Ishikawa (cell line): Measurements from ENCODE around the gene GSAP.

ENCODE experiments used
- EGR1 ChIP-seq: IDR thresholded peaks from 2 replicates; pipeline ENCODE4 v1.6.1; 2012
- EP300 ChIP-seq: IDR thresholded peaks from 2 replicates; pipeline ENCODE4 v1.6.1; 2012; ENCODE audit warnings: borderline replicate concordance
- RAD21 ChIP-seq: IDR thresholded peaks from 2 replicates; pipeline ENCODE4 v1.6.1; 2012; ENCODE audit warnings: low read depth
- REST ChIP-seq: IDR thresholded peaks from 2 replicates; pipeline ENCODE4 v1.6.1; 2012; ENCODE audit warnings: low read depth, mild to moderate bottlenecking
- TAF1 ChIP-seq: IDR thresholded peaks from 2 replicates; pipeline ENCODE4 v1.6.1; 2012; ENCODE audit warnings: low read depth, mild to moderate bottlenecking
- TEAD4 ChIP-seq: IDR thresholded peaks from 2 replicates; pipeline ENCODE4 v1.6.1; 2012
- YY1 ChIP-seq: IDR thresholded peaks from 2 replicates; pipeline ENCODE4 v1.6.1; 2012; ENCODE audit warnings: low read depth
- ZBTB7A ChIP-seq: IDR thresholded peaks from 2 replicates; pipeline ENCODE4 v1.6.1; 2012; ENCODE audit warnings: low read depth

- TF ChIP-seq TAF1 = no peak
- TF ChIP-seq EP300 = peak; percentile 97
- TF ChIP-seq RAD21 = 0 out of 2 replicates have a peak, but pooled peaks have one; percentile 0
- no peak for TF ChIP-seq EGR1
- peak; percentile 40; the same call in 1 of the 2 replicates for TF ChIP-seq YY1
- TF ChIP-seq ZBTB7A = no peak
- no peak for TF ChIP-seq REST
- peak; percentile 88 for TF ChIP-seq TEAD4
These were observed 88.8 kb downstream of the GSAP start for GRCh38 chr7:77327067-77327931.
